ENCODE results near the gene RCE1.
A peak's percentile ranks its signal among the peaks of the same experiment; 100 is the strongest.

RCE1 gene

GRCh38 chr11:66845143-66845875 is 2.1 kb downstream of the RCE1 start:
- DNase-seq = no peak

GRCh38 chr11:66845876-66846212 is 2.6 kb downstream of the RCE1 start:
- no peak for DNase-seq

- DNase-seq = no peak
Measured at GRCh38 chr11:66846671-66847091, 3.4 kb downstream of the RCE1 start.

- no peak for DNase-seq
Measured at GRCh38 chr11:66847461-66848232, 4.4 kb downstream of the RCE1 start.

GRCh38 chr11:66848671-66849500 is 5.6 kb downstream of the RCE1 start:
- DNase-seq = no peak

GRCh38 chr11:66849501-66850234 is 6.4 kb downstream of the RCE1 start:
- DNase-seq = no peak

- DNase-seq = no peak
Measured at GRCh38 chr11:66850235-66850587, 7.0 kb downstream of the RCE1 start.

- DNase-seq = no peak
Measured at GRCh38 chr11:66850588-66851238, 7.5 kb downstream of the RCE1 start.

GRCh38 chr11:66851239-66851596 is 8.0 kb downstream of the RCE1 start:
- DNase-seq = no peak

GRCh38 chr11:66851698-66852465 is 8.6 kb downstream of the RCE1 start:
- no peak for DNase-seq

- no peak for DNase-seq
Measured at GRCh38 chr11:66852466-66853241, 9.4 kb downstream of the RCE1 start.

GRCh38 chr11:66853242-66854229 is 10.3 kb downstream of the RCE1 start:
- no peak for DNase-seq

GRCh38 chr11:66854231-66854661 is 11.0 kb downstream of the RCE1 start:
- DNase-seq = no peak

- DNase-seq = no peak
Measured at GRCh38 chr11:66854729-66855211, 11.5 kb downstream of the RCE1 start.

- DNase-seq = peak; percentile 67
Measured at GRCh38 chr11:66855574-66856495, 12.6 kb downstream of the RCE1 start.

- peak; percentile 52 for DNase-seq
Measured at GRCh38 chr11:66856496-66857233, 13.4 kb downstream of the RCE1 start, which contains the start of gene LRFN4. Gene LRFN4 (plus strand): TSS chr11:66857064. CDS start chr11:66857745, 681 bp downstream.

All from T-helper 9 cell (primary cell).